Endothelial cell of umbilical vein (primary cell): ENCODE measurements around the gene FOSL2. TPM values are rescaled to one million over a fixed set of nuclear protein-coding genes. Genes with fewer than 3 reads are reported as not detected.

Experiments
- BruUV-seq: library from RNA; stranded (reverse); fragments of 400-500 nt; replicated peaks from 2 replicates; lab custom pipeline; 2021; lab: Mats Ljungman, UMichigan
- CTCF ChIA-PET: fragments of 300-600, 350-600 bp; sonication (Branson Sonifier 250); formaldehyde crosslinking; loops from one replicate; lab custom pipeline; 2021; ENCODE audit warnings: antibody characterized with exemption, inconsistent platforms; lab: Charles Lee
- POLR2A ChIA-PET: fragments of 300-600, 350-600 bp; sonication (Branson Sonifier 250); formaldehyde crosslinking; loops from one replicate; lab custom pipeline; 2021; ENCODE audit warnings: antibody characterized with exemption, inconsistent platforms; lab: Charles Lee
- DNase-seq: peaks from one replicate; pipeline ENCODE4 v3.0.0-alpha.2; 2011; ENCODE audit warnings: low read depth, low spot score
- FAIRE-seq: peaks from 2 replicates; lab custom pipeline; 2011; peaks lifted over from hg19 to GRCh38; lab: Jason Lieb, UNC
- H2AFZ ChIP-seq: 2 replicates; pipeline ENCODE4 v1.6.0; 2012; ENCODE audit warnings: low read depth, low read length, control low read depth, inconsistent platforms
- H3K27ac ChIP-seq: 2 replicates; pipeline ENCODE4 v1.5.1; 2011; ENCODE audit warnings: low read depth, mild to moderate bottlenecking, control low read depth, low read length, moderate library complexity; ENCODE audit not compliant: insufficient read depth
- H3K27me3 ChIP-seq, 2 experiments: 2 replicates each; pipeline versions ENCODE4 v1.6.0 to v1.6.1; 2011; ENCODE audit warnings: low read length in 2 of 2, mixed read lengths in 1 of 2; ENCODE audit not compliant: control insufficient read depth in 2 of 2, insufficient read depth in 2 of 2
- H3K36me3 ChIP-seq, 2 experiments: 2 replicates in 1 of 2; 3 replicates in 1 of 2; pipeline ENCODE4 v1.5.1; 2011; ENCODE audit warnings: low read length in 2 of 2, mild to moderate bottlenecking in 1 of 2, moderate library complexity in 1 of 2; ENCODE audit not compliant: control insufficient read depth in 2 of 2, insufficient read depth in 2 of 2; ENCODE audit errors: extremely low read depth in 1 of 2
- H3K4me1 ChIP-seq: 3 replicates; pipeline ENCODE4 v1.5.1; 2011; ENCODE audit warnings: mild to moderate bottlenecking, low read length; ENCODE audit not compliant: control insufficient read depth, insufficient read depth; ENCODE audit errors: extremely low read depth
- H3K4me2 ChIP-seq: 2 replicates; pipeline ENCODE4 v1.6.1; 2011; ENCODE audit warnings: low read length, control low read depth, mixed read lengths; ENCODE audit not compliant: insufficient read depth
- H3K4me3 ChIP-seq, 3 experiments: fragments of 200-600 bp in 1 of 3; sonication (generic), shearing (Covaris generic) in 1 of 3; replicated peaks in 1 of 3; 2 replicates each; pipeline ENCODE4 v1.5.1; 2011 to 2016; ENCODE audit warnings: control low read depth in 3 of 3, low read length in 3 of 3, mild to moderate bottlenecking in 2 of 3, inconsistent platforms in 1 of 3, low read depth in 1 of 3, moderate library complexity in 1 of 3; ENCODE audit not compliant: insufficient read depth in 1 of 3
- H3K79me2 ChIP-seq: 2 replicates; pipeline ENCODE4 v1.6.0; 2012; ENCODE audit warnings: low read length, inconsistent platforms; ENCODE audit not compliant: control insufficient read depth, insufficient read depth
- H3K9ac ChIP-seq: replicated peaks from 2 replicates; pipeline ENCODE3; 2011; ENCODE audit warnings: low read length, control low read depth; ENCODE audit not compliant: insufficient read depth; ENCODE audit errors: extremely low read depth
- H3K9me1 ChIP-seq: replicated peaks from 3 replicates; pipeline ENCODE4 v1.6.0; 2011; ENCODE audit warnings: mild to moderate bottlenecking, low read length; ENCODE audit not compliant: control insufficient read depth, insufficient read depth; ENCODE audit errors: extremely low read depth
- H3K9me3 ChIP-seq: replicated peaks from 2 replicates; pipeline ENCODE4 v1.5.1; 2012; ENCODE audit warnings: low read length, inconsistent platforms; ENCODE audit not compliant: control insufficient read depth, insufficient read depth
- H4K20me1 ChIP-seq: replicated peaks from 2 replicates; pipeline ENCODE3; 2011; ENCODE audit warnings: mild to moderate bottlenecking, low read length; ENCODE audit not compliant: control insufficient read depth, insufficient read depth; ENCODE audit errors: extremely low read depth
- EZH2 ChIP-seq: IDR thresholded peaks from 2 replicates; pipeline ENCODE4 v1.6.1; 2012; ENCODE audit warnings: borderline replicate concordance, low read depth, mild to moderate bottlenecking, moderate library complexity, low read length, inconsistent platforms; ENCODE audit not compliant: severe bottlenecking
- FOS ChIP-seq: IDR thresholded peaks from 2 replicates; pipeline ENCODE4 v1.6.1; 2011; ENCODE audit warnings: mild to moderate bottlenecking, low read length, moderate library complexity, borderline replicate concordance; ENCODE audit not compliant: insufficient read depth
- GATA2 ChIP-seq: IDR thresholded peaks from 2 replicates; pipeline ENCODE4 v1.7.0; 2011; ENCODE audit warnings: low read depth, mild to moderate bottlenecking, moderate library complexity, mixed read lengths, low read length; ENCODE audit not compliant: insufficient read length, insufficient read depth
- JUN ChIP-seq: IDR thresholded peaks from 2 replicates; pipeline ENCODE4 v1.6.1; 2011; ENCODE audit warnings: borderline replicate concordance, low read depth; ENCODE audit not compliant: insufficient read length, insufficient read depth
- MYC ChIP-seq: IDR thresholded peaks from one replicate; pipeline ENCODE4 v1.6.1; 2011; ENCODE audit warnings: mild to moderate bottlenecking, low read depth, low read length
- POLR2A ChIP-seq: IDR thresholded peaks from 2 replicates; pipeline ENCODE4 v1.6.1; 2012; ENCODE audit warnings: low read depth, mild to moderate bottlenecking, control low read depth, low read length
- POLR2AphosphoS5 ChIP-seq: IDR thresholded peaks from 2 replicates; pipeline ENCODE4 v1.6.1; 2012; ENCODE audit warnings: low read depth, mild to moderate bottlenecking, control low read depth, low read length, moderate library complexity; ENCODE audit not compliant: insufficient read depth
- dilution Hi-C: fragments of 300-500 bp; cut with MboI; formaldehyde crosslinking; loops from one replicate; pipeline ENCODE4 v1.15.0; 2019; ENCODE audit warnings: low sequenced_read_pairs; ENCODE audit not compliant: extremely low pct_ligation_motif_present
- intact Hi-C: fragments of 100-400 bp; cut with micrococcal nuclease; formaldehyde crosslinking; loops from one replicate; pipeline ENCODE4 v1.10.0; 2022
- polyA plus RNA-seq, 4 experiments: library from polyadenylated mRNA; depleted of rRNA in 3 of 4; stranded (reverse) in 3 of 4; unstranded in 1 of 4; fragments of >200 nt; gene quantifications; 2 replicates each; pipeline versions ENCODE4 v1.2.1 to v1.2.3, GENCODE V29; 2011 to 2012; ENCODE audit warnings: missing spikeins in 1 of 4
- total RNA-seq: library from RNA; stranded (reverse); gene quantifications from 2 replicates; pipeline ENCODE4 v1.2.3, GENCODE V29; 2021
- TF ChIP-seq, protein P1 (sequence below): IDR thresholded peaks from 2 replicates; pipeline ENCODE4 v1.6.1; 2011; ENCODE audit not compliant: insufficient read depth, insufficient read length
- TF ChIP-seq, protein P2 (sequence below), 2 donors: IDR thresholded peaks; 1 replicate in 1 of 2; 2 replicates in 1 of 2; pipeline ENCODE4 v1.5.1; 2011; ENCODE audit warnings: low read length in 2 of 2, mild to moderate bottlenecking in 2 of 2, moderate library complexity in 2 of 2, control low read depth in 1 of 2, inconsistent platforms in 1 of 2, low read depth in 1 of 2; ENCODE audit not compliant: insufficient read depth in 1 of 2; ENCODE audit errors: extremely low read depth in 1 of 2

FOSL2 gene
- total and polyA plus RNA-seq, 2 donors (not counting 3 experiments of a cell fraction or from before 2014, with no cell fraction given): 43.9 to 85.3 TPM

- Histone ChIP-seq H3K9ac (peak overlapping the region; percentile 35), H3K4me3 (no peak overlapping the region), H3K27me3 (no peaks in the 10 kb centered on the region), H3K9me1 (no peaks in the 10 kb centered on the region), H2AFZ (peak overlapping the region; percentile 70), H3K27ac (peak overlapping the region; percentile 81), H3K9me3 (no peaks in the 10 kb centered on the region), H3K4me1 (peaks cover 42% of the 10 kb centered on the region), H4K20me1 (no peaks in the 10 kb centered on the region), H3K4me2 (peak overlapping the region; percentile 63), H3K36me3 (no peaks in the 10 kb centered on the region), H3K79me2 (no peaks in the 10 kb centered on the region)
- ChIA-PET CTCF (no interaction called here), POLR2A (no interaction called here)
- FAIRE-seq: peak; percentile 94
- dilution Hi-C loops: no loop called here
- intact Hi-C loops: loop anchor here (1.0 kb wide), 2 partner anchors 28 to 409 kb away; no protein-coding TSS in a partner anchor
- TF ChIP-seq POLR2A: no peak
- peak; percentile 52 for TF ChIP-seq JUN
- TF ChIP-seq POLR2AphosphoS5: peak; percentile 36
- TF ChIP-seq, protein P1, sequence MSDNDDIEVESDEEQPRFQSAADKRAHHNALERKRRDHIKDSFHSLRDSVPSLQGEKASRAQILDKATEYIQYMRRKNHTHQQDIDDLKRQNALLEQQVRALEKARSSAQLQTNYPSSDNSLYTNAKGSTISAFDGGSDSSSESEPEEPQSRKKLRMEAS: no peak
- TF ChIP-seq EZH2: no peak
- TF ChIP-seq, protein P2, sequence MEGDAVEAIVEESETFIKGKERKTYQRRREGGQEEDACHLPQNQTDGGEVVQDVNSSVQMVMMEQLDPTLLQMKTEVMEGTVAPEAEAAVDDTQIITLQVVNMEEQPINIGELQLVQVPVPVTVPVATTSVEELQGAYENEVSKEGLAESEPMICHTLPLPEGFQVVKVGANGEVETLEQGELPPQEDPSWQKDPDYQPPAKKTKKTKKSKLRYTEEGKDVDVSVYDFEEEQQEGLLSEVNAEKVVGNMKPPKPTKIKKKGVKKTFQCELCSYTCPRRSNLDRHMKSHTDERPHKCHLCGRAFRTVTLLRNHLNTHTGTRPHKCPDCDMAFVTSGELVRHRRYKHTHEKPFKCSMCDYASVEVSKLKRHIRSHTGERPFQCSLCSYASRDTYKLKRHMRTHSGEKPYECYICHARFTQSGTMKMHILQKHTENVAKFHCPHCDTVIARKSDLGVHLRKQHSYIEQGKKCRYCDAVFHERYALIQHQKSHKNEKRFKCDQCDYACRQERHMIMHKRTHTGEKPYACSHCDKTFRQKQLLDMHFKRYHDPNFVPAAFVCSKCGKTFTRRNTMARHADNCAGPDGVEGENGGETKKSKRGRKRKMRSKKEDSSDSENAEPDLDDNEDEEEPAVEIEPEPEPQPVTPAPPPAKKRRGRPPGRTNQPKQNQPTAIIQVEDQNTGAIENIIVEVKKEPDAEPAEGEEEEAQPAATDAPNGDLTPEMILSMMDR (IDR thresholded peaks at IDR 0.05; ENCODE audit: extremely low read depth in 1 of 2, insufficient read depth in 1 of 2, low read depth in 1 of 2, low read length in 2 of 2): no peak
- TF ChIP-seq MYC: no peak
- peak; percentile 65 for TF ChIP-seq FOS
- peak; percentile 81 for TF ChIP-seq GATA2
- DNase-seq: peak; percentile 61
- BruUV-seq: no TSS peak
Measured at GRCh38 chr2:28387082-28387960, 5.3 kb upstream of the FOSL2 start.
